ENCODE data around the gene DNAH10. TPM values are rescaled to one million over a fixed set of nuclear protein-coding genes. Genes with fewer than 3 reads are reported as not detected.

DNAH10 gene
- total and polyA plus RNA-seq, 2 experiments from 2014 or later, result 0.22 to 0.60 TPM

DNA sequence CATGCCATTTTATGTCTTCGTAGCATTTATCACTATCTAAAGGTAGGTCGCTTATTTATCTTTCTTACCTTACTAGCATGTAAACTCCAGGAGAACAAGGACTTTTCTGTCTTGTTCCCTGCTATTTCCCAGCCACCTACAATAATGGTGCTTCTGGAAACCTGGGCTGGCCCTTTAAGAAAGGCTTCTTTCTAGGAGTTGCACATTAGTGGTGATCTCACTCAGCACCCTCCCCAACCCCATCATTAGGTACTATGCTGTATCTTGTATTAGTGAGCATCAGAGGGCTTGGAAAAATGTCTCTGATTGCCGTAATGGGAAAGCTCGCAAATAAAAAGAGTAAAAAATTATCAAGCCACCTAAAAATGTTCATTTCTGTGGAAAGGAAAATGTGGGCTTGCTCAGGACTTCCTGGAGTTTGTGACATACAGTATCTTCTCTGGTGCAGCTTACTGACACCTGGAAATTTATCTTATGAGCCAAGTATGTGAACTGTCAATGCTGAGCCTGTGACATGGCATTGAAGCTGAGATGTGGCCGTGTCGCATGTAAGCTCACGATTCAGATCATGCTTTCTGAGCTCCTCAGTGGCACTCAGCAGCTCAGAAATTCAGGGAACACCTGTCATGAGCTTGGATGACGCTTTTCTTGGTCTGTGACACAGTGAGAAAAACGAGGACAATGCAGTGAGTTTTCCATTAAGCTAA is 198.1 kb downstream of the DNAH10 start:
- no peak for TF ChIP-seq EZH2 (IDR thresholded peaks at IDR 0.05; ENCODE audit: borderline replicate concordance)
- TF ChIP-seq, protein P1, sequence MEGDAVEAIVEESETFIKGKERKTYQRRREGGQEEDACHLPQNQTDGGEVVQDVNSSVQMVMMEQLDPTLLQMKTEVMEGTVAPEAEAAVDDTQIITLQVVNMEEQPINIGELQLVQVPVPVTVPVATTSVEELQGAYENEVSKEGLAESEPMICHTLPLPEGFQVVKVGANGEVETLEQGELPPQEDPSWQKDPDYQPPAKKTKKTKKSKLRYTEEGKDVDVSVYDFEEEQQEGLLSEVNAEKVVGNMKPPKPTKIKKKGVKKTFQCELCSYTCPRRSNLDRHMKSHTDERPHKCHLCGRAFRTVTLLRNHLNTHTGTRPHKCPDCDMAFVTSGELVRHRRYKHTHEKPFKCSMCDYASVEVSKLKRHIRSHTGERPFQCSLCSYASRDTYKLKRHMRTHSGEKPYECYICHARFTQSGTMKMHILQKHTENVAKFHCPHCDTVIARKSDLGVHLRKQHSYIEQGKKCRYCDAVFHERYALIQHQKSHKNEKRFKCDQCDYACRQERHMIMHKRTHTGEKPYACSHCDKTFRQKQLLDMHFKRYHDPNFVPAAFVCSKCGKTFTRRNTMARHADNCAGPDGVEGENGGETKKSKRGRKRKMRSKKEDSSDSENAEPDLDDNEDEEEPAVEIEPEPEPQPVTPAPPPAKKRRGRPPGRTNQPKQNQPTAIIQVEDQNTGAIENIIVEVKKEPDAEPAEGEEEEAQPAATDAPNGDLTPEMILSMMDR (IDR thresholded peaks at IDR 0.05; ENCODE audit: poor library complexity), result no peak
- TF ChIP-seq EZH2phosphoT487 (IDR thresholded peaks at IDR 0.05; ENCODE audit: low read depth, severe bottlenecking, unreplicated experiment), result no peak
- no peaks in the 10 kb centered on the region for H3K27me3 ChIP-seq
- H3K36me3 ChIP-seq (replicated peaks; ENCODE audit: insufficient read depth, low read depth), result no peaks in the 10 kb centered on the region
- H2AFZ ChIP-seq, result no peak overlapping the region
- 81% methylated on average over 9 of the region's 9 CpGs for WGBS (ENCODE audit: low lambda C conversion rate, missing lambda C conversion rate)
- no peak overlapping the region for H3K4me2 ChIP-seq
- H3K27ac ChIP-seq, result no peak overlapping the region
- no peaks in the 10 kb centered on the region for H3K9me2 ChIP-seq (replicated peaks; ENCODE audit: insufficient read depth)
- no peak for DNase-seq (ENCODE audit: low spot score)
- H3K79me2 ChIP-seq, result peaks cover 36% of the 10 kb centered on the region
- H3K4me3 ChIP-seq, result no peak overlapping the region
- no peaks in the 10 kb centered on the region for H4K20me1 ChIP-seq (ENCODE audit: insufficient read depth, poor library complexity, severe bottlenecking)
- peaks cover 7% of the 10 kb centered on the region for H3K4me1 ChIP-seq (ENCODE audit: insufficient read depth)
- H3K9me3 ChIP-seq (ENCODE audit: low read depth), result no peaks in the 10 kb centered on the region

DNA sequence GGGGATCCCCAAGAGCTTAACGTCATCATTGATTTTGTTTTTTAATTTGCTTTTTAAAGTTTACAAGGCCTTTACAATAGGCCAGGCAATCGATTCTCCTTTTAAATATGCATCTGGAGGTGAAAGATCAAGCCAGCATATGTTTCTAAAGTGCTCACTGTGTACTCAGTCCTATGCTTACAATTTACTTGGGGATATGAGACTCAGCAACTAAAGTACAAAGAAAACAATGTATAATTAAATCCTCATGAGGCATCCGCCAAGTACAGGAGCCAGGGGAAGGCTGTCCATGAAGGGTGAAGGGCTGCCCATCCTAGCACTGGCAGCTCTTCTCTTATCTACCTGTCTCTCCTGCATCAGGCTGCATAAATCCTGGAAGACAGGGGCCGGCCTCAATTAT is 198.8 kb downstream of the DNAH10 start:
- H3K4me1 ChIP-seq (ENCODE audit: insufficient read depth), result peaks cover 7% of the 10 kb centered on the region
- TF ChIP-seq EZH2phosphoT487 (IDR thresholded peaks at IDR 0.05; ENCODE audit: low read depth, severe bottlenecking, unreplicated experiment) (no peak), EZH2 (IDR thresholded peaks at IDR 0.05; ENCODE audit: borderline replicate concordance) (no peak)
- TF ChIP-seq, protein P1 (IDR thresholded peaks at IDR 0.05; ENCODE audit: poor library complexity), result no peak
- H3K4me3 ChIP-seq, result no peak overlapping the region
- DNase-seq (ENCODE audit: low spot score), result no peak
- no peaks in the 10 kb centered on the region for H4K20me1 ChIP-seq (ENCODE audit: insufficient read depth, poor library complexity, severe bottlenecking)
- no peak overlapping the region for H2AFZ ChIP-seq
- WGBS (ENCODE audit: low lambda C conversion rate, missing lambda C conversion rate), result 56% methylated on average over 4 of the region's 4 CpGs
- H3K9me3 ChIP-seq (ENCODE audit: low read depth), result no peaks in the 10 kb centered on the region
- H3K27ac ChIP-seq, result no peak overlapping the region
- H3K9me2 ChIP-seq (replicated peaks; ENCODE audit: insufficient read depth), result no peaks in the 10 kb centered on the region
- no peaks in the 10 kb centered on the region for H3K27me3 ChIP-seq
- H3K4me2 ChIP-seq, result no peak overlapping the region
- H3K79me2 ChIP-seq, result peaks cover 43% of the 10 kb centered on the region
- H3K36me3 ChIP-seq (replicated peaks; ENCODE audit: insufficient read depth, low read depth), result no peaks in the 10 kb centered on the region

DNA sequence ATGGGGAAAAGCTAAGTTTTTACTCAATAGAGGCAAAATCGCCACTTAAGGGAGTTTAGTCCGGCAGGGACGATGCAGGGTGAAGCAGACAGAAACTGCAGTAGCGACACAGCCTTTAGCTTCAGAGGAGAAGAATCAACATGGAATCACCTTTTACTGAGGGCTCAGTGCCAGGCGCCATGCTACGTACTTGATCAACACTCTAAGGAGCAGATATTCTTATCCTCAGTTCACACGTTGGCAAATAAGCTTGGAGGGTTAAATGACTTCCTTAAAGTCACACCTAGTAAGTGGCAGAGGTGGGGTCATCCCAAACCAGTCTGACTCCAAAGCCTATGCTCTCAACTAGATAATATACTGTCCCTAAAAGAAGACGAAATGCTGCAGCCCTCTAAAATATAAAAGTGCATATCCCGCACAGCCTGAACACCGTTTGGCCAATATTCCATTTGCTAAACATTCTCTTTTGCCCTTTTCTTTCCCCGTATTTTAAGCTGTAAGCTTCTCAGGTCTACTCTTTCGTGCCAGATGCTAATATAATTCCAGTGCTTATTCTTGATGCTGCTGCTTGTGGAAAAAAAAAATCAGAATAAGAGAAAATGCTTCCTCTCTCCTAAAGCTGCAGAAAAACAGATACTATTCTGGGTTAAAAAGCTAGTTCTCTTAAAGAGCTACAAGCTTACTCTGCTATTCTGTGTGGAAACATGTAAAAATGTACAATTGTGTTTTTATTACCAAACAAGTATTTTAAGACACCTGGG is 199.7 kb downstream of the DNAH10 start:
- H4K20me1 ChIP-seq (ENCODE audit: insufficient read depth, poor library complexity, severe bottlenecking), result no peaks in the 10 kb centered on the region
- H3K36me3 ChIP-seq (replicated peaks; ENCODE audit: insufficient read depth, low read depth), result no peaks in the 10 kb centered on the region
- WGBS (ENCODE audit: low lambda C conversion rate, missing lambda C conversion rate), result 81% methylated on average over 12 of the region's 12 CpGs
- H3K27me3 ChIP-seq, result no peaks in the 10 kb centered on the region
- H3K4me2 ChIP-seq, result no peak overlapping the region
- no peak for TF ChIP-seq EZH2phosphoT487 (IDR thresholded peaks at IDR 0.05; ENCODE audit: low read depth, severe bottlenecking, unreplicated experiment)
- no peak for TF ChIP-seq EZH2 (IDR thresholded peaks at IDR 0.05; ENCODE audit: borderline replicate concordance)
- TF ChIP-seq, protein P1 (IDR thresholded peaks at IDR 0.05; ENCODE audit: poor library complexity), result no peak
- H3K4me3 ChIP-seq, result no peak overlapping the region
- no peak for DNase-seq (ENCODE audit: low spot score)
- H2AFZ ChIP-seq, result no peak overlapping the region
- no peaks in the 10 kb centered on the region for H3K9me3 ChIP-seq (ENCODE audit: low read depth)
- no peak overlapping the region for H3K27ac ChIP-seq
- H3K9me2 ChIP-seq (replicated peaks; ENCODE audit: insufficient read depth), result no peaks in the 10 kb centered on the region
- H3K4me1 ChIP-seq (ENCODE audit: insufficient read depth), result peaks cover 7% of the 10 kb centered on the region
- peaks cover 47% of the 10 kb centered on the region for H3K79me2 ChIP-seq
